Large intestine (tissue), 12 donors: ENCODE results near the gene P2RX2. TPM values are rescaled to one million over a fixed set of nuclear protein-coding genes. Genes with fewer than 3 reads are reported as not detected.
A peak's percentile ranks its signal among the peaks of the same experiment; 100 is the strongest.

Experiments used
- DNase-seq, 2 donors: peaks; one replicate each; pipeline versions ENCODE4 v3.0.0 to v3.0.0-alpha.2; 2013
- H3K27ac ChIP-seq: one replicate; pipeline ENCODE4 v1.5.1; 2013; ENCODE audit warnings: low read length
- H3K27me3 ChIP-seq: 2 replicates; pipeline ENCODE4 v1.6.1; 2013; ENCODE audit warnings: low read length; ENCODE audit not compliant: control insufficient read depth, insufficient read depth
- H3K36me3 ChIP-seq: 2 replicates; pipeline ENCODE4 v1.6.1; 2013; ENCODE audit warnings: low read length; ENCODE audit not compliant: control insufficient read depth, insufficient read depth
- H3K4me1 ChIP-seq: one replicate; pipeline ENCODE4 v1.6.1; 2013; ENCODE audit warnings: low read length; ENCODE audit not compliant: control insufficient read depth, insufficient read depth
- H3K4me3 ChIP-seq: one replicate; pipeline ENCODE4 v1.5.1; 2013; ENCODE audit warnings: low read length
- H3K9me3 ChIP-seq: one replicate; pipeline ENCODE4 v1.6.1; 2013; ENCODE audit warnings: mild to moderate bottlenecking, low read depth, low read length, moderate library complexity; ENCODE audit not compliant: control insufficient read depth
- WGBS: methylation state at CpG from one replicate; pipeline ENCODE4 v1.1.5; 2013; ENCODE audit warnings: low lambda C conversion rate; ENCODE audit not compliant: insufficient coverage; 5-methylcytosine and 5-hydroxymethylcytosine counted together
- long read RNA-seq, 11 donors: transcript quantifications; one replicate each; lab custom pipeline, GENCODE V29; 2026
- polyA plus RNA-seq: library from polyadenylated mRNA; unstranded; fragments of 120-200 nt; gene quantifications from one replicate; pipeline ENCODE4 v1.2.1, GENCODE V29; 2013

The P2RX2 gene
- polyA plus RNA-seq = 24.1 TPM
- long read RNA-seq, donor 1 = 0 reads
- long read RNA-seq, donor 2, partial matches to known transcripts = 0 of 1 reads
- long read RNA-seq, donor 2, other reads (novel, unspliced or antisense) = 0 of 1 reads
- long read RNA-seq, donor 3 = 0 reads
- long read RNA-seq, donor 4 = 0 reads
- long read RNA-seq, donor 5 = 0 reads
- long read RNA-seq, donor 6, partial matches to known transcripts = 0 of 1 reads
- long read RNA-seq, donor 6, other reads (novel, unspliced or antisense) = 0 of 1 reads
- long read RNA-seq, donor 7 = 0 reads
- long read RNA-seq, donor 8, partial matches to known transcripts = 7 of 9 reads
- long read RNA-seq, donor 8, other reads (novel, unspliced or antisense) = 0 of 9 reads
- long read RNA-seq, donor 9 = 0 reads
- long read RNA-seq, donor 10, partial matches to known transcripts = 0 of 1 reads
- long read RNA-seq, donor 10, other reads (novel, unspliced or antisense) = 0 of 1 reads
- long read RNA-seq, donor 11, partial matches to known transcripts = 0 of 2 reads
- long read RNA-seq, donor 11, other reads (novel, unspliced or antisense) = 0 of 2 reads

- WGBS = no CpG with 5 or more reads among the region's 49 CpGs
- Histone ChIP-seq H3K27me3 (peaks cover 52% of the 10 kb centered on the region), H3K27ac (no peak within 1 kb of the TSS), H3K36me3 (peaks cover under 1% of the 10 kb centered on the region), H3K4me3 (peak within 1 kb of the TSS; percentile 3), H3K4me1 (peaks cover 8% of the 10 kb centered on the region), H3K9me3 (peaks cover 23% of the 10 kb centered on the region)
- no peak for DNase-seq
Observed at GRCh38 chr12:132618683-132619043, at the start of gene P2RX2. Gene P2RX2 (plus strand): TSS chr12:132618776. CDS start chr12:132618817, 41 bp downstream.

- no peak overlapping the region for H3K4me3 ChIP-seq
- H3K4me1 ChIP-seq = no peaks in the 10 kb centered on the region
- no peaks in the 10 kb centered on the region for H3K9me3 ChIP-seq
- no peaks in the 10 kb centered on the region for H3K27me3 ChIP-seq
- whole genome bisulfite sequencing = no CpG with 5 or more reads among the region's 17 CpGs
- H3K36me3 ChIP-seq = peaks cover 50% of the 10 kb centered on the region
- DNase-seq = no peak
- H3K27ac ChIP-seq = no peak overlapping the region
Observed at GRCh38 chr12:132568826-132569480, 49.6 kb upstream of the P2RX2 start.

- H3K36me3 ChIP-seq = peaks cover 59% of the 10 kb centered on the region
- DNase-seq = no peak
- no peaks in the 10 kb centered on the region for H3K9me3 ChIP-seq
- no peaks in the 10 kb centered on the region for H3K27me3 ChIP-seq
- H3K4me1 ChIP-seq = no peaks in the 10 kb centered on the region
- no CpG with 5 or more reads among the region's 55 CpGs for WGBS
- H3K4me3 ChIP-seq = no peak overlapping the region
- no peak overlapping the region for H3K27ac ChIP-seq
Observed at GRCh38 chr12:132569856-132570480, 48.6 kb upstream of the P2RX2 start.

DNA sequence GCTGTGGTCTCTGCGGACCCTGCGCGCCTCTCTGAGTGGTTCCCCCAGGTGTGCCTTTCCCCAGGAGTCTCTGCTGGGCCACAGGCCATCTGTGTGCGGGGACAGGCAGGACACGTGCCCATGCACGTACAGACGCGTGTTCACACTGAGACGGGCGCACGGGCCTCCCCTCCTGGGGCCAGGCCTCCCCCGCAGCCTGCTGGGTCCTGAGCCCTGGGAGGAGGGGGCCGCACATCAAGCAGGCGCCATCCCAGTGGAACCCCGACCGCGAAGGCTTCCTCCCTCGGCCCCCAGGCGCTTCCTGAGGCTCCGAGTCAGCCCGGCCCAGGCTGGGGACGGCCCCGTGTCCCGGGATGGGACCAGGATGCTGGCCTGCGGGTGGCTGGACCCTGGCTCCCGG, 47.9 kb upstream of the P2RX2 start:
- Histone ChIP-seq H3K4me3 (no peak overlapping the region), H3K27ac (no peak overlapping the region), H3K9me3 (no peaks in the 10 kb centered on the region), H3K36me3 (peaks cover 55% of the 10 kb centered on the region), H3K27me3 (no peaks in the 10 kb centered on the region), H3K4me1 (no peaks in the 10 kb centered on the region)
- DNase-seq = no peak
- WGBS = no CpG with 5 or more reads among the region's 26 CpGs

DNA sequence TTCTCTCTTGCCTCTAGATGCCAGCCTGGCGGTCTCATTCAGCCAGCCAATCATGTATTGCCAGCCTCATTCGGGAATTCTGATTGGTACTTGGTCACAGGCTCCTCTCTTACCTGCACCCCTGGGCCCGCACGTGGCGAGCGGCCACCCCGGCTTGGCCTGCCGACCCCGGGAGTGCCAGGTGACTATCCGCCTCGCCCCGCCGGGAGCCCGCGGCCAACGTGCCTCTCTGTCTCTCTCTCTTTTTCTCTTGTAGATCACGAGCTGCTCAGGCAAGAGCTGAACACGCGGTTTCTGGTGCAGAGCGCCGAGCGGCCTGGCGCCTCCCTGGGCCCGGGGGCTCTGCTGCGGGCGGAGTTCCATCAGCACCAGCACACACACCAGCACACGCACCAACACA, 47.5 kb upstream of the P2RX2 start:
- Histone ChIP-seq H3K36me3 (peaks cover 56% of the 10 kb centered on the region), H3K27ac (no peak overlapping the region), H3K4me1 (no peaks in the 10 kb centered on the region), H3K4me3 (no peak overlapping the region), H3K9me3 (no peaks in the 10 kb centered on the region), H3K27me3 (no peaks in the 10 kb centered on the region)
- DNase-seq = no peak
- no CpG with 5 or more reads among the region's 27 CpGs for WGBS

GRCh38 chr12:132571598-132571997, 47.0 kb upstream of the P2RX2 start:
- WGBS = no CpG with 5 or more reads among the region's 20 CpGs
- Histone ChIP-seq H3K4me1 (no peaks in the 10 kb centered on the region), H3K27me3 (no peaks in the 10 kb centered on the region), H3K4me3 (no peak overlapping the region), H3K9me3 (no peaks in the 10 kb centered on the region), H3K36me3 (peaks cover 55% of the 10 kb centered on the region), H3K27ac (no peak overlapping the region)
- DNase-seq = no peak

- no CpG with 5 or more reads among the region's 26 CpGs for WGBS
- H3K27ac ChIP-seq = no peak overlapping the region
- DNase-seq = no peak
- no peaks in the 10 kb centered on the region for H3K4me1 ChIP-seq
- H3K36me3 ChIP-seq = peaks cover 60% of the 10 kb centered on the region
- no peak overlapping the region for H3K4me3 ChIP-seq
- no peaks in the 10 kb centered on the region for H3K9me3 ChIP-seq
- no peaks in the 10 kb centered on the region for H3K27me3 ChIP-seq
Observed at GRCh38 chr12:132572106-132572505, 46.5 kb upstream of the P2RX2 start.

- Histone ChIP-seq H3K4me3 (no peak overlapping the region), H3K9me3 (no peaks in the 10 kb centered on the region), H3K36me3 (peaks cover 63% of the 10 kb centered on the region), H3K27me3 (no peaks in the 10 kb centered on the region), H3K4me1 (no peaks in the 10 kb centered on the region), H3K27ac (no peak overlapping the region)
- no CpG with 5 or more reads among the region's 36 CpGs for WGBS
- DNase-seq = no peak
Observed at GRCh38 chr12:132572801-132573760, 45.5 kb upstream of the P2RX2 start.

- Histone ChIP-seq H3K9me3 (no peaks in the 10 kb centered on the region), H3K27ac (no peak overlapping the region), H3K4me3 (no peak overlapping the region), H3K36me3 (peaks cover 67% of the 10 kb centered on the region), H3K4me1 (no peaks in the 10 kb centered on the region), H3K27me3 (no peaks in the 10 kb centered on the region)
- no CpG with 5 or more reads among the region's 39 CpGs for WGBS
- DNase-seq = no peak
Observed at GRCh38 chr12:132574271-132574996, 44.1 kb upstream of the P2RX2 start.
